Activated effector memory CD4-positive, alpha-beta T cell treated with Interleukin-2 at 50 U/mL for 16 hours (primary cell): ENCODE measurements around the gene TSHZ2.
"Not testable (repeated sequence)": the region's sequence is repeated elsewhere in the genome, so short reads cannot be mapped to it uniquely, and the experiment has no call there.

Experiments
- DNase-seq: peaks from one replicate; pipeline ENCODE4 v3.0.0-alpha.2; 2020

The TSHZ2 gene

GRCh38 chr20:53402233-53403005 is 430.3 kb downstream of the TSHZ2 start:
- DNase-seq = no peak

- no peak for DNase-seq
Observed at GRCh38 chr20:53403029-53403428, 430.9 kb downstream of the TSHZ2 start.

GRCh38 chr20:53405139-53405538 is 433.0 kb downstream of the TSHZ2 start:
- DNase-seq = no peak

- no peak for DNase-seq
Observed at GRCh38 chr20:53406580-53406979, 434.4 kb downstream of the TSHZ2 start.

GRCh38 chr20:53408691-53409446 is 436.7 kb downstream of the TSHZ2 start:
- no peak for DNase-seq

GRCh38 chr20:53409447-53409717 is 437.2 kb downstream of the TSHZ2 start:
- DNase-seq = no peak

- no peak for DNase-seq
Observed at GRCh38 chr20:53411129-53411528, 439.0 kb downstream of the TSHZ2 start.

- DNase-seq = no peak
Observed at GRCh38 chr20:53411891-53412290, 439.7 kb downstream of the TSHZ2 start.

- no peak for DNase-seq
Observed at GRCh38 chr20:53412577-53413185, 440.5 kb downstream of the TSHZ2 start.

- peak; percentile 31 for DNase-seq
Observed at GRCh38 chr20:53413186-53413631, 441.1 kb downstream of the TSHZ2 start.

- DNase-seq = not testable (repeated sequence)
Observed at GRCh38 chr20:53413845-53414244, 441.7 kb downstream of the TSHZ2 start.

GRCh38 chr20:53419693-53420460 is 447.7 kb downstream of the TSHZ2 start:
- no peak for DNase-seq

- no peak for DNase-seq
Observed at GRCh38 chr20:53421343-53421742, 449.2 kb downstream of the TSHZ2 start.

GRCh38 chr20:53422039-53422438 is 449.9 kb downstream of the TSHZ2 start:
- no peak for DNase-seq

GRCh38 chr20:53423587-53424146 is 451.5 kb downstream of the TSHZ2 start:
- DNase-seq = no peak

- DNase-seq = no peak
Observed at GRCh38 chr20:53425481-53425880, 453.3 kb downstream of the TSHZ2 start.

- DNase-seq = no peak
Observed at GRCh38 chr20:53425941-53426340, 453.8 kb downstream of the TSHZ2 start.

GRCh38 chr20:53426766-53427312 is 454.7 kb downstream of the TSHZ2 start:
- DNase-seq = no peak

GRCh38 chr20:53427951-53428350 is 455.8 kb downstream of the TSHZ2 start:
- no peak for DNase-seq

- no peak for DNase-seq
Observed at GRCh38 chr20:53428588-53428987, 456.4 kb downstream of the TSHZ2 start.

- DNase-seq = no peak
Observed at GRCh38 chr20:53428996-53429395, 456.8 kb downstream of the TSHZ2 start.

GRCh38 chr20:53434662-53435061 is 462.5 kb downstream of the TSHZ2 start:
- DNase-seq = no peak

- DNase-seq = not testable (repeated sequence)
Observed at GRCh38 chr20:53436927-53437326, 464.8 kb downstream of the TSHZ2 start.
